Measurements from ENCODE around the gene HSP90B1.

HSP90B1 gene

DNA sequence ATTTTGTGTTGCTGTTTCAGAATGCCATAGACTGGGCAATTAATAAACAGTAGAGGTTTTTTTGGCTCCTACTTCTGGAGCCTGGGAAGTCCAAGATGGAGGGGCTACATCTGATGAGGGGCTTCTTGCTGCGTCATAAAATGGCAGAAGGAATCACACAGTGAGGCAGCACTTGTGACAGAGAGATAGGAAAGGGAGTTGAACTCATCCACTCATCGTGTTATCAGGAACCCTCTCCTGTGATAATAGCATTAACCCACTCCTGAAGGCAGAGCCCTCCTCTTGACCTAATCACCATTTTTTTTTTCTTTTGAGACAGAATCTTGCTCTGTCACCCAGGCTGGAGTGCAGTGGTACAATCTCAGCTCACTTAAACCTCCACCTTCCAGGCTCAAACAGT is 45.2 kb downstream of the HSP90B1 start:
- Mint-ChIP-seq H3K27ac (no peak overlapping the region), H3K36me3 (ENCODE audit: low read depth) (peaks cover 50% of the 10 kb centered on the region), H3K4me1 (peaks cover 33% of the 10 kb centered on the region)

DNA sequence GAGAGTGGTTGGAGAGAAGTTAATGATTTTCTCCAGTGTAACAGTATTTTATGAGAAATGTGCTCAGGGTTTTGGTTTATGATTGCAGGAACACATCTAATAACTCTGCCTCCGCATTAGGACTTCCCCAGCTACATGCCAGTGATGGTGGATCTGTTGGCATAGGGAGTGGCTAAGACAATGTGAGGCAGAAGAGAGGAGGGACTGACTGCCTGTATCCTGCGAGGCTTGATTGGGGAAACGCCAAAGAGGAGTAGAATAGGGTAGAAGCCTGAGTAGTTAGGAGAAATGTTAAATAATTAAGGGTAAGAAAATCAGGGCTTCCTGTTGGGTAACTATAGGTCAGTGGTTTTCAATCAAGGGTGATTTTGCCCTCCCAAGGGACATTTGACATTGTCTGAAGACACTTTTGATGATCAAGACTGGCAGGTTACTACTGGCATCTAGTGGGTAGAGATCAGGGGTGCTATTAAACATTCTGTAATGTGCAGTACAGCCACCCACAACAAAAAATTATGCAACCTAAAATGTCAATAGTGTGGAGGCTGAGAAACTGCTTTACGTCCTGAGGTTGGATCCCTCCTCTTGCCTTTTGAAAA is 48.3 kb downstream of the HSP90B1 start:
- peak overlapping the region; percentile 28 for H3K27ac Mint-ChIP-seq
- H3K4me1 Mint-ChIP-seq = peaks cover 11% of the 10 kb centered on the region
- ATAC-seq = no peak
- H3K4me3 Mint-ChIP-seq = no peak overlapping the region
- peaks cover 49% of the 10 kb centered on the region for H3K36me3 Mint-ChIP-seq (ENCODE audit: low read depth)
- no peaks in the 10 kb centered on the region for H3K9me3 Mint-ChIP-seq
- H3K27me3 Mint-ChIP-seq = no peaks in the 10 kb centered on the region
- no peak for DNase-seq

More for the DNA sequence above, 45.2 kb downstream of the HSP90B1 start:
- DNase-seq (no peak), ATAC-seq (no peak)
- no peak overlapping the region for H3K4me3 Mint-ChIP-seq
- no peaks in the 10 kb centered on the region for H3K27me3 Mint-ChIP-seq
- H3K9me3 Mint-ChIP-seq = no peaks in the 10 kb centered on the region

DNA sequence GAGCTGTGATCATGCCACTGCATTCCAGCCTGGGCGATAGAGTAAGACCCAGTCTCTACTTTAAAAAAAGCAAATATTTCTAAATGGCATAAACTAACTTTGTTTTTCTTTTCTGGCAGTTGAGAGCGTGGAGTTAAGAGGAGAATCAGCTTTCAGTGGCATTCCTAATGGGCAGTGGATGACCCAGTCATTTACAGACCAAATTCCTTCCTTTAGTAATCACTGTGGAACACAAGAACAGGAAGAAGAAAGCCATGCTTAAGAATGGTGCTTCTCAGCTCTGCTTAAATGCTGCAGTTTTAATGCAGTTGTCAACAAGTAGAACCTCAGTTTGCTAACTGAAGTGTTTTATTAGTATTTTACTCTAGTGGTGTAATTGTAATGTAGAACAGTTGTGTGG is 56.6 kb downstream of the HSP90B1 start:
- no peak overlapping the region for H3K4me3 Mint-ChIP-seq
- DNase-seq (no peak), ATAC-seq (no peak)
- peaks cover 35% of the 10 kb centered on the region for H3K36me3 Mint-ChIP-seq (ENCODE audit: low read depth)
- H3K27me3 Mint-ChIP-seq = no peaks in the 10 kb centered on the region
- H3K4me1 Mint-ChIP-seq = no peaks in the 10 kb centered on the region
- H3K27ac Mint-ChIP-seq = no peak overlapping the region
- no peaks in the 10 kb centered on the region for H3K9me3 Mint-ChIP-seq

DNA sequence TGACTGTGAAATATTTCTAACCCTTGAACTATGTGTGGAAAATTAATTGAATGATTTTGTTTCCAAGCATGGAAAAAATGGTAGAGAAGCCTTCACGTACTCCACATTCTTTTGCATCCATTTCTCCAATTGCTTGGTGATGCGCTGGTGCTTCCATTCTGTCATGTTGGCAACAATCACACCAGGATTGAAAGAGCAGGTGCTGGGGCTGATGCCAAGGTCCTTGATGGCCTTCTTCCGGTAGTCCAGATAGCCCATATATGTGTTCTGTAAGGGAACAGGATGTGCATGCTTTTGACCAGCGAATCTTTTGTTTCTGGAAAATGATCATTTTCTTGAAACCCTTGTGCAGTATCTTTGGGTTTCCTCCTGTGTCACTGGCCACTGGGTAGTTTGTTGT is 64.0 kb downstream of the HSP90B1 start:
- H3K27ac Mint-ChIP-seq = no peak overlapping the region
- no peak for DNase-seq

DNA sequence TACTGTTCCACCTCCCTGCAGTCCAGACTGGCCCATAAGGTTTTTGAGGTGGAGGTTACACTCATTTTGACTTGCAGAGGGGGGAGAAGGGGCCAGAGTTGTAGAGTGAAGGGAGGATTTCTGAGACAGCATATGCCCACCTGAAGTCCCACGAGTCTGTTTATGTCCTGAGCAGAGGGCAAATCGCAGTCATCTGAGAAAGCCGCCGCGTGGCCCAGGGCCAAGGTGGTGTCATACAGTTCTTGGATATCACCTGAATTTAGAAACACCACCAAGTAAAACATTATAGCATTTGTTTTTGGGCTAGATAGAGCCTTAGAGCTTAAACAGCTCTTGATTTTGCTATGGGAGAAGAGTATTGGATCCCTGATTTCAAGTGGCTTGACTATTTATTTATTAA is 66.4 kb downstream of the HSP90B1 start:
- Mint-ChIP-seq H3K27ac (no peak overlapping the region), H3K36me3 (ENCODE audit: low read depth) (no peaks in the 10 kb centered on the region), H3K27me3 (peaks cover 13% of the 10 kb centered on the region), H3K4me3 (no peak overlapping the region), H3K9me3 (no peaks in the 10 kb centered on the region), H3K4me1 (no peaks in the 10 kb centered on the region)
- DNase-seq = no peak
- no peak for ATAC-seq

More for the DNA sequence above, 64.0 kb downstream of the HSP90B1 start:
- Mint-ChIP-seq H3K4me3 (no peak overlapping the region), H3K36me3 (ENCODE audit: low read depth) (peaks cover 5% of the 10 kb centered on the region), H3K9me3 (no peaks in the 10 kb centered on the region), H3K27me3 (peaks cover 5% of the 10 kb centered on the region), H3K4me1 (no peaks in the 10 kb centered on the region)
- ATAC-seq = no peak

DNA sequence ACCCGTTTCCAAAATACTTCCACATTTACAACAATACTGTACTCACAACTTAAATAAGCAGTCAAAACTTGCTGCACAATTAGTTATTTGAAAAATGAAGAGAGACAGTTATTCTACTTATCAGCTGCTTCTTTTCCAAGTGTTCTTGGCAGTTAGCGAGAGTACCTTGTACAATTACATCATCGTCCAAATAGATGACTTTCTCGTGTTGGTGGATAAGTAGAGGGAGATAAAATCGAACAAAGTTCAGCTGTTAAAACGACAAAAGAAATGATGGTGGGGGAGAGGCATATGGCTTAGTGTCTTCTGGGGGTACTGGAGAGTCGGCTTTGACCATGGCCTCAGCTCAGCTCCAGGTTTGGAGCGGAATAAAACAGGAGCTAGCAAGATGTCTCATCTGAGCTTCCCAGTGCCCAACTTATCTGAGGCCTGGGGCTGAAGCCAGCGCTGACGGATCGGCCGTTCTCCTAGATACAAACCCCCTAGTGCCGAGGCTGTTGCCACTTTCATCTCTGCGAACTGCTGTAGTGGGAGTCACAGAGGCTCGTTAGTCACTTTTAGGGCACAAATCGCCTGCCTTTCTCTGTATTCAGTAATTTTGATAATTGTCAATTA is 67.2 kb downstream of the HSP90B1 start:
- no peak overlapping the region for H3K4me3 Mint-ChIP-seq
- DNase-seq (no peak), ATAC-seq (no peak)
- no peaks in the 10 kb centered on the region for H3K36me3 Mint-ChIP-seq (ENCODE audit: low read depth)
- no peaks in the 10 kb centered on the region for H3K4me1 Mint-ChIP-seq
- no peaks in the 10 kb centered on the region for H3K9me3 Mint-ChIP-seq
- peaks cover 13% of the 10 kb centered on the region for H3K27me3 Mint-ChIP-seq
- H3K27ac Mint-ChIP-seq = no peak overlapping the region

All from activated naive CD8-positive, alpha-beta T cell treated with anti-CD3 and anti-CD28 coated beads, Interleukin-2, amount 50 U/mL, for 24 hours (primary cell).